Hepatocyte (in vitro differentiated cells): ENCODE data around the gene SEPSECS. TPM values are rescaled to one million over a fixed set of nuclear protein-coding genes. Genes with fewer than 3 reads are reported as not detected.

Source experiments
- DNase-seq: peaks from one replicate; pipeline ENCODE4 v3.0.0-alpha.2; 2016; ENCODE audit warnings: low spot score
- H2AFZ ChIP-seq: fragments of 200-600 bp; sonication (generic); 2 replicates; pipeline ENCODE4 v1.6.0; 2016; ENCODE audit warnings: antibody characterized with exemption, mild to moderate bottlenecking
- H3K27ac ChIP-seq: fragments of 200-600 bp; sonication (generic); 2 replicates; pipeline ENCODE4 v1.5.1; 2016; ENCODE audit warnings: mild to moderate bottlenecking
- H3K27me3 ChIP-seq: fragments of 200-600 bp; sonication (generic); 2 replicates; pipeline ENCODE4 v1.6.1; 2016
- H3K36me3 ChIP-seq: fragments of 200-600 bp; sonication (generic); replicated peaks from 2 replicates; pipeline ENCODE4 v1.5.1; 2016; ENCODE audit warnings: low read depth; ENCODE audit not compliant: insufficient read depth
- H3K4me1 ChIP-seq: fragments of 200-600 bp; sonication (generic); 2 replicates; pipeline ENCODE4 v1.5.1; 2016; ENCODE audit warnings: mild to moderate bottlenecking, moderate library complexity; ENCODE audit not compliant: insufficient read depth
- H3K4me2 ChIP-seq: fragments of 200-600 bp; sonication (generic); 2 replicates; pipeline ENCODE4 v1.6.0; 2016
- H3K4me3 ChIP-seq: fragments of 200-600 bp; sonication (generic); 2 replicates; pipeline ENCODE4 v1.5.1; 2016; ENCODE audit warnings: mild to moderate bottlenecking
- H3K79me2 ChIP-seq: fragments of 200-600 bp; sonication (generic); 2 replicates; pipeline ENCODE4 v1.6.0; 2017; ENCODE audit warnings: mild to moderate bottlenecking
- H3K9me2 ChIP-seq: fragments of 200-600 bp; sonication (generic); replicated peaks from 2 replicates; pipeline ENCODE4 v1.6.0; 2017; ENCODE audit warnings: mild to moderate bottlenecking; ENCODE audit not compliant: insufficient read depth
- H3K9me3 ChIP-seq: fragments of 200-600 bp; sonication (generic); 2 replicates; pipeline ENCODE4 v1.5.1; 2016; ENCODE audit warnings: low read depth, mild to moderate bottlenecking
- H4K20me1 ChIP-seq: fragments of 200-600 bp; sonication (generic); 2 replicates; pipeline ENCODE4 v1.6.0; 2016; ENCODE audit warnings: mild to moderate bottlenecking; ENCODE audit not compliant: insufficient read depth, poor library complexity, severe bottlenecking
- EZH2 ChIP-seq: fragments of 200-600 bp; sonication (generic); IDR thresholded peaks from 2 replicates; pipeline ENCODE4 v1.6.1; 2016; ENCODE audit warnings: antibody characterized with exemption, mild to moderate bottlenecking, borderline replicate concordance
- EZH2phosphoT487 ChIP-seq: fragments of 200-600 bp; sonication (generic); IDR thresholded peaks from one replicate; pipeline ENCODE4 v1.6.1; 2018; ENCODE audit warnings: antibody characterized with exemption, mild to moderate bottlenecking, low read depth, moderate library complexity; ENCODE audit not compliant: unreplicated experiment, severe bottlenecking
- WGBS: methylation state at CpG from one replicate; pipeline ENCODE4 v1.1.6; 2016; ENCODE audit warnings: low lambda C conversion rate; ENCODE audit errors: missing lambda C conversion rate; 5-methylcytosine and 5-hydroxymethylcytosine counted together
- polyA plus RNA-seq: library from polyadenylated mRNA; unstranded; fragments of >200 nt; fragmentation: Nextera tagmentation; extraction: Ambion mirVana; gene quantifications from 2 replicates; pipeline ENCODE4 v1.2.1, GENCODE V29; 2016
- total RNA-seq: library from RNA; depleted of rRNA; stranded (reverse); fragments of >200 nt; gene quantifications from 2 replicates; pipeline ENCODE4 v1.2.3, GENCODE V29; 2014
- TF ChIP-seq, protein P1 (sequence below): fragments of 200-600 bp; sonication (generic); IDR thresholded peaks from 2 replicates; pipeline ENCODE4 v1.5.1; 2016; ENCODE audit warnings: antibody characterized with exemption, mild to moderate bottlenecking; ENCODE audit not compliant: poor library complexity

Gene SEPSECS
- total and polyA plus RNA-seq, 2 experiments from 2014 or later: 3.0 to 10.3 TPM

DNA sequence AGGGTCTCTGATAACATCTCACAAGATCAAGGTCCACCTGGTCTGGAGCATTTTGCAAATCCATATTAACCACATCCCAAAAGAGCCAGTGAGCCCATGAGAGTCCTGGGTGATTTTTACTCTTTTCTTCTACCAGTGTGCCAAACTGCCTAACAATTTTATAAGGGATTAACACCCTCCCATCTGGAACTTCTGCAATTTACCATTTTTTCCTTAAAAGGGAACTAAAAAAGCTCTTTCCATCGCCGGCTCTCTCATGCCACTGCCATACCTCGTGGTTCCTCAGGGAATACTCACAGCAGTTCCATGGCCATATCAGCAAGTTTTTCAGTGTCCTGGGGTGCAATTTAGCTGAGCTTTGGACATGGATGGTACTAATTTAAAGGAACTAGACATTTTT, 55.7 kb downstream of the SEPSECS start:
- H3K36me3 ChIP-seq: no peaks in the 10 kb centered on the region
- no peak overlapping the region for H2AFZ ChIP-seq
- DNase-seq: no peak
- 65% methylated on average over 3 of the region's 3 CpGs for WGBS
- H4K20me1 ChIP-seq: no peaks in the 10 kb centered on the region
- H3K4me3 ChIP-seq: no peak overlapping the region
- H3K4me2 ChIP-seq: no peak overlapping the region
- TF ChIP-seq, protein P1, sequence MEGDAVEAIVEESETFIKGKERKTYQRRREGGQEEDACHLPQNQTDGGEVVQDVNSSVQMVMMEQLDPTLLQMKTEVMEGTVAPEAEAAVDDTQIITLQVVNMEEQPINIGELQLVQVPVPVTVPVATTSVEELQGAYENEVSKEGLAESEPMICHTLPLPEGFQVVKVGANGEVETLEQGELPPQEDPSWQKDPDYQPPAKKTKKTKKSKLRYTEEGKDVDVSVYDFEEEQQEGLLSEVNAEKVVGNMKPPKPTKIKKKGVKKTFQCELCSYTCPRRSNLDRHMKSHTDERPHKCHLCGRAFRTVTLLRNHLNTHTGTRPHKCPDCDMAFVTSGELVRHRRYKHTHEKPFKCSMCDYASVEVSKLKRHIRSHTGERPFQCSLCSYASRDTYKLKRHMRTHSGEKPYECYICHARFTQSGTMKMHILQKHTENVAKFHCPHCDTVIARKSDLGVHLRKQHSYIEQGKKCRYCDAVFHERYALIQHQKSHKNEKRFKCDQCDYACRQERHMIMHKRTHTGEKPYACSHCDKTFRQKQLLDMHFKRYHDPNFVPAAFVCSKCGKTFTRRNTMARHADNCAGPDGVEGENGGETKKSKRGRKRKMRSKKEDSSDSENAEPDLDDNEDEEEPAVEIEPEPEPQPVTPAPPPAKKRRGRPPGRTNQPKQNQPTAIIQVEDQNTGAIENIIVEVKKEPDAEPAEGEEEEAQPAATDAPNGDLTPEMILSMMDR: no peak
- TF ChIP-seq EZH2 (no peak), EZH2phosphoT487 (no peak)
- peaks cover 3% of the 10 kb centered on the region for H3K4me1 ChIP-seq
- no peaks in the 10 kb centered on the region for H3K9me3 ChIP-seq
- no peaks in the 10 kb centered on the region for H3K79me2 ChIP-seq
- no peak overlapping the region for H3K27ac ChIP-seq
- no peaks in the 10 kb centered on the region for H3K9me2 ChIP-seq
- no peaks in the 10 kb centered on the region for H3K27me3 ChIP-seq

DNA sequence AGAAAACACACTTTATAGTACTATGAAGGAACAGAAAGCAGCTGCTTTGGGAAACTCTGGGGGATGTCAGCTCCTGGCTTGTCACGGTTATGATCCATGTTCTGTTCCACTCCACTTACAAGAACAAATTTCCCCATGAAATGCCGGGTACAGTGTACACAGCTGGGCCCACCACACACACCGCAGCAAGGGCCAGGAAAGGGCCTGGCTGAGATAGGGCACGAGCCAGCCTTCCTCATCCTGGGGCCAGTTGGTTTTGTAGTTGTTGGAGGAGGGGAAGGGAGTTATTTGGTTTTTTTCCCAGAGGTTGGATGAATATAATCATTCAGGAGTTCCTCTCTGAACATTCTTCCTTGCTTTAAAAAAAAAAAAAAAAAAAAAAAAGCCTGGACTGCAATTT, 56.8 kb downstream of the SEPSECS start:
- 70% methylated on average over 4 of the region's 4 CpGs for WGBS
- Histone ChIP-seq H3K9me2 (no peaks in the 10 kb centered on the region), H2AFZ (no peak overlapping the region), H3K27ac (peak overlapping the region; percentile 64), H3K36me3 (no peaks in the 10 kb centered on the region), H3K4me1 (peaks cover 3% of the 10 kb centered on the region), H3K79me2 (no peaks in the 10 kb centered on the region), H4K20me1 (no peaks in the 10 kb centered on the region), H3K4me2 (no peak overlapping the region), H3K4me3 (no peak overlapping the region), H3K9me3 (no peaks in the 10 kb centered on the region), H3K27me3 (no peaks in the 10 kb centered on the region)
- TF ChIP-seq EZH2phosphoT487: no peak
- no peak for TF ChIP-seq EZH2
- TF ChIP-seq, protein P1: no peak
- DNase-seq: no peak

DNA sequence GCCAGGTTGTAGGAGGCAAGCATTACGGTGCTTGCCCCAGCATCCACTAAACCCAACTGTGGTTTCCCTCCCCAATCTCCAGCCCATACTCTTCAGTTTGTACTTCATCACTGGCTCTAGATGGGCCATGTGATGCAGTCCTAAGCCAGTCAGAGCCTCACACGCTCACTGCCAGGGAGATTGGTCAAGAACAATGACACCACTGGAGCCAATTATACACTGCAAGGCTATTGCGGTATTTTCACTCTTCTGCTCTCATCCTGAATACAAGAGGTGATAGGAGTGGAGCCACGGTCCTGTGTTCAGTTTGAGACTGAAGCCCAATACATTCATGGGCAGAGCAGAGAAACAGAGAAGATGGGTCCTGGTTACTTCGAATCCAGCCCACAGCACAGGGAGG, 58.4 kb downstream of the SEPSECS start:
- no peaks in the 10 kb centered on the region for H3K9me2 ChIP-seq
- no peaks in the 10 kb centered on the region for H3K36me3 ChIP-seq
- no peaks in the 10 kb centered on the region for H3K9me3 ChIP-seq
- no peak overlapping the region for H3K27ac ChIP-seq
- no peaks in the 10 kb centered on the region for H3K27me3 ChIP-seq
- no peaks in the 10 kb centered on the region for H4K20me1 ChIP-seq
- H3K4me3 ChIP-seq: no peak overlapping the region
- TF ChIP-seq EZH2: no peak
- TF ChIP-seq EZH2phosphoT487: no peak
- TF ChIP-seq, protein P1: no peak
- no peak overlapping the region for H3K4me2 ChIP-seq
- no peak for DNase-seq
- WGBS: 98% methylated on average over 5 of the region's 5 CpGs
- no peak overlapping the region for H2AFZ ChIP-seq
- H3K4me1 ChIP-seq: peaks cover 3% of the 10 kb centered on the region
- no peaks in the 10 kb centered on the region for H3K79me2 ChIP-seq

DNA sequence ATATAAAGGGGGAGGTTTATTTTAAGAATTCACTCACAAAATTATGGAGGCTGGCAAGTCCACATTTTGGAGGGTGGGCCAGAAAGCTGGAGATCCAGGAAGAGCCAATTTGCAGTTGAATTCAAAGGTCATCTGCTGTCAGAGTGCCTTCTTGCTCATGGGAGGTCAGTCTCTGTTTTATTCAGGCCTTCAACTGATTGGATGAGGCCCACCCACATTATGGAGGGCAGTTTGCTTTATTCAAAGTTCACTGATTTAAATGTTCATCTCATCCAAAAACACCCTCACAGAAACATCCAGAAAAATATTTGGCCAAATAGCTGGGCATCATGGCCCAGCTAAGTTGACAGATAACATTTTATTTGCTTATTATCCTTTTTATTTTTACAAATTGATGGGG, 59.5 kb downstream of the SEPSECS start:
- H3K9me3 ChIP-seq: no peaks in the 10 kb centered on the region
- H4K20me1 ChIP-seq: no peaks in the 10 kb centered on the region
- H3K79me2 ChIP-seq: no peaks in the 10 kb centered on the region
- peaks cover 3% of the 10 kb centered on the region for H3K4me1 ChIP-seq
- no peak for DNase-seq
- H2AFZ ChIP-seq: no peak overlapping the region
- no peak overlapping the region for H3K4me2 ChIP-seq
- H3K27ac ChIP-seq: no peak overlapping the region
- TF ChIP-seq, protein P1: no peak
- TF ChIP-seq EZH2: no peak
- no peak for TF ChIP-seq EZH2phosphoT487
- H3K9me2 ChIP-seq: no peaks in the 10 kb centered on the region
- H3K4me3 ChIP-seq: no peak overlapping the region
- no peaks in the 10 kb centered on the region for H3K36me3 ChIP-seq
- no peaks in the 10 kb centered on the region for H3K27me3 ChIP-seq
